ENCODE data around the gene PRRG1.
A peak's percentile ranks its signal among the peaks of the same experiment; 100 is the strongest.
"Not testable (repeated sequence)": the region's sequence is repeated elsewhere in the genome, so short reads cannot be mapped to it uniquely, and the experiment has no call there.

Gene PRRG1

GRCh38 chrX:37349221-37350033 is at the start of gene PRRG1:
TSS of gene PRRG1 (plus strand) at chrX:37349364. CDS start at chrX:37406250, 56,886 bp downstream.
- H3K27ac Mint-ChIP-seq = peak within 1 kb of the TSS; percentile 63 to 97 (median 90)
- peaks cover 20% of the 10 kb centered on the region for H3K4me1 Mint-ChIP-seq
- peak within 1 kb of the TSS; percentile 94 to 96 (median 95) for H3K4me3 Mint-ChIP-seq
- H3K9me3 Mint-ChIP-seq = peaks cover 2% of the 10 kb centered on the region
- H3K36me3 Mint-ChIP-seq (ENCODE audit: low read depth) = peaks cover 3% of the 10 kb centered on the region
- TF ChIP-seq, protein P1, sequence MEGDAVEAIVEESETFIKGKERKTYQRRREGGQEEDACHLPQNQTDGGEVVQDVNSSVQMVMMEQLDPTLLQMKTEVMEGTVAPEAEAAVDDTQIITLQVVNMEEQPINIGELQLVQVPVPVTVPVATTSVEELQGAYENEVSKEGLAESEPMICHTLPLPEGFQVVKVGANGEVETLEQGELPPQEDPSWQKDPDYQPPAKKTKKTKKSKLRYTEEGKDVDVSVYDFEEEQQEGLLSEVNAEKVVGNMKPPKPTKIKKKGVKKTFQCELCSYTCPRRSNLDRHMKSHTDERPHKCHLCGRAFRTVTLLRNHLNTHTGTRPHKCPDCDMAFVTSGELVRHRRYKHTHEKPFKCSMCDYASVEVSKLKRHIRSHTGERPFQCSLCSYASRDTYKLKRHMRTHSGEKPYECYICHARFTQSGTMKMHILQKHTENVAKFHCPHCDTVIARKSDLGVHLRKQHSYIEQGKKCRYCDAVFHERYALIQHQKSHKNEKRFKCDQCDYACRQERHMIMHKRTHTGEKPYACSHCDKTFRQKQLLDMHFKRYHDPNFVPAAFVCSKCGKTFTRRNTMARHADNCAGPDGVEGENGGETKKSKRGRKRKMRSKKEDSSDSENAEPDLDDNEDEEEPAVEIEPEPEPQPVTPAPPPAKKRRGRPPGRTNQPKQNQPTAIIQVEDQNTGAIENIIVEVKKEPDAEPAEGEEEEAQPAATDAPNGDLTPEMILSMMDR (IDR thresholded peaks at IDR 0.05; ENCODE audit: unreplicated experiment in 3 of 3) = no peak
- no peaks in the 10 kb centered on the region for H3K27me3 Mint-ChIP-seq (ENCODE audit: low read depth)

GRCh38 chrX:37302569-37302968 is 46.6 kb upstream of the PRRG1 start:
- no peaks in the 10 kb centered on the region for H3K27me3 Mint-ChIP-seq (ENCODE audit: low read depth)
- no peaks in the 10 kb centered on the region for H3K4me1 Mint-ChIP-seq
- H3K36me3 Mint-ChIP-seq (ENCODE audit: low read depth) = no peaks in the 10 kb centered on the region
- H3K4me3 Mint-ChIP-seq = no peak overlapping the region
- H3K27ac Mint-ChIP-seq = no peak overlapping the region
- TF ChIP-seq, protein P1 (IDR thresholded peaks at IDR 0.05; ENCODE audit: unreplicated experiment in 3 of 3) = peak in 1 of 3 experiments; percentile 21
- H3K9me3 Mint-ChIP-seq = peaks cover 17% of the 10 kb centered on the region

DNA sequence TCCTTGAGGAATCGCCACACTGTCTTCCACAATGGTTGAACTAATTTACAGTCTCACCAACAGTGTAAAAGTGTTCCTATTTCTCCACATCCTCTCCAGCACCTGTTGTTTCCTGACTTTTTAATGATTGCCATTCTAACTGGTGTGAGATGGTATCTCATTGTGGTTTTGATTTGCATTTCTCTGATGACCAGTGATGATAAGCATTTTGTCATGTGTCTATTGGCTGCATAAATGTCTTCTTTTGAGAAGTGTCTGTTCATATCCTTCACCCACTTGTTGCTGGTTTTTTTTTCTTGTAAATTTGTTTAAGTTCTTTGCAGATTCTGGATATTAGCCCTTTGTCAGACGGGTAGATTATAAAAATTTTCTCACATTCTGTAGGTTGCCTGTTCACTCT is 43.9 kb upstream of the PRRG1 start:
- not testable (repeated sequence) for H3K27ac Mint-ChIP-seq; H3K27me3 Mint-ChIP-seq (ENCODE audit: low read depth); H3K4me3 Mint-ChIP-seq; H3K4me1 Mint-ChIP-seq; H3K36me3 Mint-ChIP-seq (ENCODE audit: low read depth)
- H3K9me3 Mint-ChIP-seq = peaks cover 14% of the 10 kb centered on the region

- TF ChIP-seq, protein P1 (IDR thresholded peaks at IDR 0.05; ENCODE audit: unreplicated experiment in 3 of 3) = no peak
- H3K27ac Mint-ChIP-seq = no peak overlapping the region
- H3K4me3 Mint-ChIP-seq = no peak overlapping the region
- no peaks in the 10 kb centered on the region for H3K4me1 Mint-ChIP-seq
- no peaks in the 10 kb centered on the region for H3K9me3 Mint-ChIP-seq
- H3K27me3 Mint-ChIP-seq (ENCODE audit: low read depth) = no peaks in the 10 kb centered on the region
- H3K36me3 Mint-ChIP-seq (ENCODE audit: low read depth) = no peaks in the 10 kb centered on the region
Measured at GRCh38 chrX:37314531-37314930, 34.6 kb upstream of the PRRG1 start.

DNA sequence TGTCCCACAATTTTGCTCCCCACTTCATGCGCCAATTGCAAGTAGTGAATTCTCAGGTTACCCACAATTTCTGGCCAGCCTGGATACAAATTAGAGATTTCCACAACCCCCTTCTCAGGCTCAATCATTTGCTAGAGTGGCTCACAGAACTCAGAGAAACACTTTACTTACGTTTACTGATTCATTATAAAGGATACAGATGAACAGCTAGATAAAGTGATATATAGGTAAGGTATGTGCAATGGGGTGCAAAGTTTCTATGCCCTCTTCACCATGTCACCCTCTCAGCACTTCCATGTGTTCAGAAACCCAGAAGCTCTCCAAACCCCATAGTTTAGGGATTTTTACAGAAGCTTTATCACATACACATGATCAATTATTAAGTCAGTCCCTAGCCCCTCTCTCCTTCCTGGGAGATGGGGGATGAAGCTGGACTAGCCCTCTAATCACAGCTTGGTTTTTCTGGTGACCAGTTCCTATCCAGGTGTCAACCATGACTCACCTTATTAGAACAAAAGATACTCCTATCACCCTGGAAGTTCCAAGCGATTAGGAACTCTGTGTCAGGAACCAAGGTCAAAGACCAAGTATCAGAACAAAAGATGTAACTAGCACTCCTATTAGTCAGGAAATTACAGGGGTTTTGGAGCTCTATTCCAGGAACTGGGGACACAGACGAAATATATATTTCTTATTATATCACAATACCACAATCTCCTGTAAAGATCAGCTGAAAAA is 33.5 kb upstream of the PRRG1 start:
- no peaks in the 10 kb centered on the region for H3K4me1 Mint-ChIP-seq
- no peaks in the 10 kb centered on the region for H3K36me3 Mint-ChIP-seq (ENCODE audit: low read depth)
- TF ChIP-seq, protein P1 (IDR thresholded peaks at IDR 0.05; ENCODE audit: unreplicated experiment in 3 of 3) = no peak
- no peaks in the 10 kb centered on the region for H3K27me3 Mint-ChIP-seq (ENCODE audit: low read depth)
- no peaks in the 10 kb centered on the region for H3K9me3 Mint-ChIP-seq
- H3K27ac Mint-ChIP-seq = no peak overlapping the region
- H3K4me3 Mint-ChIP-seq = no peak overlapping the region

DNA sequence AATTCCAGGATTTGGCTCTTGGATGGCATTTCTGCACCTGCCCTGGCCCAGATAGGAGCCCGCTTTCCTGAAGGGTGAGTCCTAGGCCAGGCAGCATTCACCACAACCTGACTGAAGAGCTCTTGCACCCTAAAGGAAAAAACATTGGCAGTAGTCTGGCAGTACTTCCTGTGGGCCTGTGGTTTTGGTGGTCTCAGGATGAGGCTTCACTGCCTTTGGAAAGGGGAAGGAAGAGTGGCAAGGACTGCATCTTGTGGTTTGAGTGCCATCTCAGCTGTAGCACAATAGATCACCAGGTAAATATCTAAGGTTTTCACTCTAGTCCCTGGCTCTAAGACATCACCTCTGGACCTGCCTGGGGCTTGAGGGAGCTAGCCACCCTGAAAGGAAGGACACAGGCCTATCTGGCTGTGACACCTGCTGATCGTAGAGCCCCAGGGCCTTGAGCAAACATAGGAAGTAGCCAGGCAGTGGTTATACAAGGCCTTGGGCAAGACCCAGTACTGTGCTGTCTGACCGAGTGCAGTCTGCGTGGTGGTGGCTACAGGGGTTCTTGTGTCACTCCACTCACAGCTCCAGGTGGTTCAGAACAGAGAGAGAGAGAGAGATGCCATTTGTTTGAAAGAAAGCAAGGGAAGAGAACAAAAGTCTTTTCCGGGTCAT is 28.5 kb upstream of the PRRG1 start:
- no peaks in the 10 kb centered on the region for H3K36me3 Mint-ChIP-seq (ENCODE audit: low read depth)
- H3K4me3 Mint-ChIP-seq = no peak overlapping the region
- H3K9me3 Mint-ChIP-seq = peaks cover 9% of the 10 kb centered on the region
- H3K4me1 Mint-ChIP-seq = no peaks in the 10 kb centered on the region
- TF ChIP-seq, protein P1 (IDR thresholded peaks at IDR 0.05; ENCODE audit: unreplicated experiment in 3 of 3) = no peak
- no peaks in the 10 kb centered on the region for H3K27me3 Mint-ChIP-seq (ENCODE audit: low read depth)
- H3K27ac Mint-ChIP-seq = no peak overlapping the region

All from nephron (organoid).